Skeletal muscle tissue (tissue), 4 donors: Measurements from ENCODE around the gene MIGA1. TPM values are rescaled to one million over a fixed set of nuclear protein-coding genes. Genes with fewer than 3 reads are reported as not detected.
"Not testable (repeated sequence)": the region's sequence is repeated elsewhere in the genome, so short reads cannot be mapped to it uniquely, and the experiment has no call there.

Experiments
- H3K27ac ChIP-seq: one replicate; pipeline ENCODE4 v1.7.0; 2013; ENCODE audit warnings: mild to moderate bottlenecking, low read depth, low read length, inconsistent platforms
- H3K27me3 ChIP-seq, 3 donors: one replicate each; pipeline ENCODE4 v1.7.0; 2013; ENCODE audit warnings: low read length in 3 of 3; ENCODE audit not compliant: control insufficient read depth in 3 of 3, insufficient read depth in 3 of 3
- H3K36me3 ChIP-seq, 3 donors: one replicate each; pipeline ENCODE4 v1.7.0; 2013; ENCODE audit warnings: low read length in 3 of 3; ENCODE audit not compliant: control insufficient read depth in 3 of 3, insufficient read depth in 3 of 3
- H3K4me1 ChIP-seq, 3 donors: one replicate each; pipeline ENCODE4 v1.7.0; 2013; ENCODE audit warnings: low read length in 3 of 3, mild to moderate bottlenecking in 3 of 3; ENCODE audit not compliant: control insufficient read depth in 3 of 3, insufficient read depth in 3 of 3
- H3K4me3 ChIP-seq, 3 donors: one replicate each; pipeline ENCODE4 v1.7.0; 2013; ENCODE audit warnings: low read length in 3 of 3
- H3K9ac ChIP-seq, 3 donors: one replicate each; pipeline ENCODE4 v1.7.0; 2013; ENCODE audit warnings: low read length in 3 of 3, mild to moderate bottlenecking in 3 of 3, moderate library complexity in 2 of 3, low read depth in 1 of 3
- H3K9me3 ChIP-seq, 3 donors: one replicate each; pipeline ENCODE4 v1.7.0; 2013; ENCODE audit warnings: low read length in 3 of 3; ENCODE audit not compliant: control insufficient read depth in 3 of 3
- total RNA-seq: library from RNA; depleted of rRNA; stranded (reverse); fragments of >200 nt; gene quantifications from one replicate; pipeline ENCODE4 v1.2.3, GENCODE V29; 2014
- donor health status: Osteomylitis.

The MIGA1 gene
- total RNA-seq, 1 donor from 2014 or later, result 19.8 TPM

DNA sequence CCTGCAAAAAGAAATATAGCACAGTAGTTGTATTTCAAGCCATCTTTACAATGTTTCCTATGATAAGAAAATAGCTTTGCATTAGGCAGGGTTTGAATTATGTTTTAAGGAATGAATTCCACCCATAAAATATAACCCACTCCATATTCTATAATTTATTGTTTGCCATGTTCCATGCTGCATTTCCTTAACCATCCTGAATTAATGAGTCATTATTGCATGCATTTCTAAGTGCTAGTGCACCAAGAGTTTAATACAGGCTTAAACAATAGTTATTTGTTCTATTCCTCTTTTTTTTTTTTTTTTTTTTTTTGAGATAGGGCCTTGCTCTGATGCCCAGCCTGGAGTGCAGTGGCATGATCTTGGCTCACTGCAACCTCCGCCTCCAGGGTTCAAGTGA is 45.2 kb downstream of the MIGA1 start:
- Histone ChIP-seq H3K4me1 (peaks cover 6 to 16% (median 8%) of the 10 kb centered on the region in 3 donors), H3K9me3 (no peaks in the 10 kb centered on the region), H3K4me3 (no peak overlapping the region), H3K36me3 (peaks cover under 1 to 2% (median under 1%) of the 10 kb centered on the region in 3 donors), H3K9ac (no peak overlapping the region), H3K27me3 (no peaks in the 10 kb centered on the region), H3K27ac (peak overlapping the region; percentile 76)

DNA sequence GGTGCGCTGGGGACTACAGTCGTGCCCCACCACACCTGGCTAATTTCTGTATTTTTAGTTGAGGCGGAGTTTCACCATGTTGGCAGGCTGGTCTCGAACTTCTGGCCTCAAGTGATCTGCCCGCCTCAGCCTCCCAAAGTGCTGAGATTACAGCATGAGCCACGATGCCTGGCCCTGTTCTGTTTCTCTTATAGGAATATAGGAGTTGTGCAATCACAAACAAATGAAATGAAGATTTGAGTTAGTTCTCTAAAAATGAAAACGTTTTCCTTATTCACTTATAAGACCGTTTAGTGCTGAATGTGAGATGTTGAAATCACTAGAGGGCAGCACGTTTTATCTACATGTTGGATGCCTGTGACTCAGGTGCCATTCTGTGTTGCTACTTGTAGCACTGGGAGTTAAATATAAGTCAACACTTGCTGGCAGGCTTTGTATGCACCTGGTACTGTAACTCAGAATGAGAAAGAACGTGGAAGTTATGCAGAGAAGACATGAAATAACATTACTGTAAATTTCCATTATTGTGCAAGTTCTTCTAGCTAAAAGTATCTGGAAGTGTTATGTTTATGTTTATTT is 45.8 kb downstream of the MIGA1 start:
- H3K9me3 ChIP-seq, result no peaks in the 10 kb centered on the region
- peaks cover 6 to 16% (median 8%) of the 10 kb centered on the region in 3 donors for H3K4me1 ChIP-seq
- H3K4me3 ChIP-seq, result no peak overlapping the region
- H3K36me3 ChIP-seq, result no peaks in the 10 kb centered on the region
- peak overlapping the region in 1 of 3 donors; percentile 11 for H3K9ac ChIP-seq
- H3K27me3 ChIP-seq, result no peaks in the 10 kb centered on the region
- H3K27ac ChIP-seq, result peak overlapping the region; percentile 76

DNA sequence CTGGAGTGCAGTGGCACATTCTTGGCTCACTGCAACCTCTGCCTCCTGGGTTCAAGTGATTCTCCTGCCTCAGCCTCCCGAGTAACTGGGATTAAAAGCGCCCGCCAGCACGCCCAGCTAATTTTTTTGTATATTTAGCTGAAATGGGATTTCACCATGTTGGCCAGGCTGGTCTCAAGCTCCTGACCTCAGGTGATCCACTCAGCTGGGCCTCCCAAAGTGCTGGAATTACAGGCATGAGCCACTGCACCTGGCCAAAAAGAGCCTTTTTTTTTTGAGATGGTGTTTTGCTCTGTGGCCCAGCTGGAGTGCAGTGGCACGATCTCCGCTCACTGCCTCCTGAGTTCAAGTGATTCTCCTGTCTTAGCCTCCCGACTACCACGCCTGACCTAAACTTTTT is 47.4 kb downstream of the MIGA1 start:
- H3K27ac ChIP-seq, result peak overlapping the region; percentile 61
- not testable (repeated sequence) for H3K4me3 ChIP-seq, H3K9ac ChIP-seq, H3K27me3 ChIP-seq, H3K9me3 ChIP-seq, H3K36me3 ChIP-seq
- peaks cover 18 to 30% (median 19%) of the 10 kb centered on the region in 3 donors for H3K4me1 ChIP-seq

DNA sequence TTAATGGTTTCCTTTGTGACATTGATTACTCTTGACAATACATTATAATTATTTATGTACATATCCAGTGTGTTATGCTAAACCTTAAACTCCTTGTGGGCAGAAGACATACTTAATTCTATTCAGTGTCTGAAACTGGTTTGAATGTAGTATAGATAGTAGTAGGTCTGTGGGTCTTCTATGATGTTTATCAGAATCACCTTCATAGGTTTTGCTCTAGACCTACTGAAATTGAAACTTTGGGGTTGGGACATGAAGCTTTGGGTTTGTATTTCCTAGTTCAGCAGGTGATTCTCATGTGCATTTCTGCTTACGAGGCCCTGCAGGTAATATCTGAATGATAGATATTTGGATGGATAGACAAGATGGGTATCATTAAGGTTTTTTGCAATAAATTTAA is 48.6 kb downstream of the MIGA1 start:
- H3K4me1 ChIP-seq, result peaks cover 23 to 37% (median 27%) of the 10 kb centered on the region in 3 donors
- H3K36me3 ChIP-seq, result no peaks in the 10 kb centered on the region
- peak overlapping the region; percentile 99 for H3K27ac ChIP-seq
- H3K27me3 ChIP-seq, result no peaks in the 10 kb centered on the region
- H3K9ac ChIP-seq, result no peak overlapping the region
- no peak overlapping the region for H3K4me3 ChIP-seq
- H3K9me3 ChIP-seq, result no peaks in the 10 kb centered on the region

DNA sequence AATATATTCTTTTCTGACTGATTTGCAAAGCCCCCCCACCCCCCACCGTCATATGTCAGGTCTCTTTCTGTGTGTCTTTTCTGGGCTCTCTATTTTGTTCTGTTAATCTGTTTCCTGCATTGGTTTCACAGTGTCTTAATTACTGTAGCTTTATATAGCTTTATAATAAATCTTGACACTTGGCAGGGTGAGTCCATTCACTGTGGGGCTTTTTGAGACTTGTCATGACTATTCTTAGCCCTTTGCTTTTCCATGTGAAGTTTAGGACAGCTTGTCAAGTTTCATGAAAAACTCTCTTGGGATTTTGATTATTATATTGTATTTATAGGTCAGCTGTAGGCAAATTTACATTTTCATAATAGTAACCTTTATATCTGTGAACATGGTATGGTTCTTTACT is 50.4 kb downstream of the MIGA1 start:
- Histone ChIP-seq H3K4me3 (no peak overlapping the region), H3K9ac (peak overlapping the region; percentile 21 to 63 (median 52)), H3K36me3 (no peaks in the 10 kb centered on the region), H3K9me3 (no peaks in the 10 kb centered on the region), H3K27ac (peak overlapping the region; percentile 99), H3K27me3 (no peaks in the 10 kb centered on the region), H3K4me1 (peaks cover 28 to 45% (median 40%) of the 10 kb centered on the region in 3 donors)

DNA sequence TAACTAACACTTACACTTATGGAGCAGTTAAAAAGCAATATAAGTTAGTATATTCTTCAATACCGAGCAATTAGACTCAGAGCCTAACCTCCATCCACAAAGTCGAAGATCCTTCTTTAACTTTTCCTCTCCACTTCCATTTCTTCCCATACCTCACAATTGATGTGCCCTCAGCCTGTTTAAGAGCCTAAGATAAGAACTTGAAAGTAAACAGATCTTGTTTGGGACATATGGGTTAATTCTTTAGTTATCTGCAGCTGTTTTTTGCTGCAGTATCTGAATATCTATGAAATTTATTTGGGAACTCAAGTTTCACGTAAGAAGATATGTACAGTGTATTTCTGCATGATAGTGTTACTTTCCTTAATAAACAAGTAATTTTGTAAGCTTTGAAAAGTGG is 51.5 kb downstream of the MIGA1 start:
- H3K4me3 ChIP-seq, result no peak overlapping the region
- H3K27ac ChIP-seq, result peak overlapping the region; percentile 99
- H3K27me3 ChIP-seq, result no peaks in the 10 kb centered on the region
- H3K4me1 ChIP-seq, result peaks cover 29 to 43% (median 37%) of the 10 kb centered on the region in 3 donors
- H3K9ac ChIP-seq, result peak overlapping the region in 2 of 3 donors; percentile 52 to 63
- no peaks in the 10 kb centered on the region for H3K9me3 ChIP-seq
- no peaks in the 10 kb centered on the region for H3K36me3 ChIP-seq

DNA sequence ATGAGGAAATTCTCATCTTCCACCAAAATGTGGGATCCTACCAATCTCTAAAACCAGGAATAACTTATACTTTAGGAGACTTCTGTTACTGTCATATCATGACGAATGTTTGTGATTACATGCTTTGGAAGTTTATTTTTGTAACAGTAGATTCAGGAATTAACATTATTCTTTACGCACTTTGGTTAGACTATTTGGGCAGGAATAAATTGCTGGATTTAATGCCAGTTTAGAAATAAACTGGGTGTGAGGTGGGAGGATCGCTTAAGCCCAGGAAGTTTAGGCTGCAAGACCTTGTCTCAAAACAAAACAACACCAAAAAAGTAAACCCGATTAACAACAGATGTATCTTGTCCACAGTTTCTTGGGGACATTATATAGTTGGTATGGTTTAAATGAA is 52.1 kb downstream of the MIGA1 start:
- Histone ChIP-seq H3K27me3 (no peaks in the 10 kb centered on the region), H3K4me3 (no peak overlapping the region), H3K9ac (peak overlapping the region in 2 of 3 donors; percentile 60 to 76), H3K27ac (peak overlapping the region; percentile 99), H3K9me3 (no peaks in the 10 kb centered on the region), H3K36me3 (no peaks in the 10 kb centered on the region), H3K4me1 (peaks cover 29 to 45% (median 37%) of the 10 kb centered on the region in 3 donors)

DNA sequence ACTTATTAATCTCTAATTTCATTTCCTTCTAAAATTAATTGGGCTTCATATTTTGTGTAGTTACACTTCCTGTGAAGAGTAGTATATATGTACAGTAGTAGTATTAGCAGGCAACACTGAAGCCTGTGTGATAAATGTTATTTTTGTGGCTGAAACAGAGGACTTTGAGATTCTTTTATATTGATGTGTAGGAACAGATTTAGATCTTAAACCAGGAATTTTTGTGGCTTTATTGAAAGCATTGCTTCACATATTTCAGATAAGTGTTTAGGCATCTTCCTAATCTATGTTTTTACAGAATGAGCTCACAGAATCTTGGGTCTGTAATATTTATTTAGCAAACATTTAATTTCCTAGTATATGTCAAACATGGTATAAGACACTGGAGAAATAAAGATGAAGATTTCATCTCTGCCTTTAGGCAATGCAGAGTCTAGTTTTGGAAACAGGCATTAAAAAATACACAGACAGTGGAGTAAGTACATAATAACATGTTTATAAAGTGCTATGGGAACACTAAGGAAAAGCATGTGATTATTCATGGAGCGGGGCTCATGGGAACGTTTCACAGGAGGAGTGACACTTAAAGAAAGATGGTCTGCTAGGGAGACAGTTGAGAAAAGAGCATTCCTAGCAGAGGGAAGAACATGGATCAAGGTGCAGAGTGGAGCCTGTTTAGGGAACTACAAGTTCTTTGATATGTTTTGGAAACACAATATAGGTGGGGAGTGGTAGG is 52.7 kb downstream of the MIGA1 start:
- Histone ChIP-seq H3K27me3 (no peaks in the 10 kb centered on the region), H3K9ac (peak overlapping the region; percentile 10 to 76 (median 60)), H3K36me3 (no peaks in the 10 kb centered on the region), H3K4me1 (peaks cover 29 to 45% (median 37%) of the 10 kb centered on the region in 3 donors), H3K4me3 (peak overlapping the region in 2 of 3 donors; percentile 29 to 38), H3K27ac (peak overlapping the region; percentile 99), H3K9me3 (no peaks in the 10 kb centered on the region)

DNA sequence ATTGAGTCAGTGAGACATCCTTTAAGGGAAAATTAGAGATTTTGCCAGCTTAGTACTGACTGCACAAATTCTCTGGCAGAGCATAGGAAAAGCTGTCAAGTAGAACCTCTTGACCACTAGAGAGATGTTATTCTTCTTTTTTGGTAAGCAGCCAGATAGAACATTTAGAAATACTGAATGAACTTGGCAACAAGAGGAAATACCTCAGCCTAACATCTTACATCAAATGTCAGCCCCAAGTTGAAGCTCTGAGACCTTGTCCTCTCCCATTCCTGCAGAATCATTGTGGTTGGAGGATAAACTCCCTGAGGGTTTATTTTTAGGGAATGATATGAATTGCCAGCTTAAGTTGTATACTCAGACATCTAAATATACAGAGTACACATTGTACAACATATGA is 53.5 kb downstream of the MIGA1 start:
- peaks cover 29 to 45% (median 37%) of the 10 kb centered on the region in 3 donors for H3K4me1 ChIP-seq
- H3K9ac ChIP-seq, result peak overlapping the region in 2 of 3 donors; percentile 10 to 60
- no peaks in the 10 kb centered on the region for H3K9me3 ChIP-seq
- peak overlapping the region; percentile 99 for H3K27ac ChIP-seq
- H3K36me3 ChIP-seq, result no peaks in the 10 kb centered on the region
- H3K27me3 ChIP-seq, result no peaks in the 10 kb centered on the region
- H3K4me3 ChIP-seq, result peak overlapping the region in 1 of 3 donors; percentile 38

DNA sequence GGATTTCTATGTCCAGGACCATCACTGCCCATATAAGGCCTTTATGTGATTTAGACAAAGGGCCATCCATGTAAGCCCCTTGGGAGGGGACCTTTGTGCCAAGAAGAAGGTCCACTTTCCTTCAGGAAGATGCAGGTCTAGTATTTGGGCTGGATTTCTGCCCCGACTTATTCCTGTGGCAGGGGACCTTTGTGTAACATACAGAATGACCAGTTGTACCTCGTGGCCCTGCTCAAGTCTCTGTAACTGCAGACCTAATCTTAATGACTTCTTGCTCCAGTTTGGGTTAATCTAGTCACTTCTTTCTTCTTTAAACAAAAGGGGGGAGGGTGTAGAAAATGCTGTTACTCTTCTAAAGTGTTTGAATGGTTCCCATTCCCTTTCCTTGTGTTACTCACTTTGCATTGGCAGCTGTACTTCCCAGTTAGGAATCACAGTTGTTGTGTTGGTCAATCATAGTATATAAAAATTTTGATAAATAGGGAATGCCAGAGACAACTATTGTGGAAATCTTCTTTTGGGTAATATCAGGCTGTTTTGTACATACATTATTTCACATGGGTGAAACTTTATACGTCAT is 54.2 kb downstream of the MIGA1 start:
- Histone ChIP-seq H3K9ac (peak overlapping the region; percentile 17 to 66 (median 46)), H3K4me1 (peaks cover 29 to 45% (median 37%) of the 10 kb centered on the region in 3 donors)

More for the DNA sequence above, 54.2 kb downstream of the MIGA1 start:
- Histone ChIP-seq H3K27ac (peak overlapping the region; percentile 99), H3K9me3 (no peaks in the 10 kb centered on the region), H3K4me3 (no peak overlapping the region), H3K27me3 (no peaks in the 10 kb centered on the region), H3K36me3 (no peaks in the 10 kb centered on the region)
